Stomach smooth muscle (tissue), 2 donors: ENCODE results near the gene AQP7.
"Not testable (repeated sequence)": the region's sequence is repeated elsewhere in the genome, so short reads cannot be mapped to it uniquely, and the experiment has no call there.

Source experiments
- H3K27ac ChIP-seq: one replicate; pipeline ENCODE4 v1.7.0; 2013; ENCODE audit warnings: mild to moderate bottlenecking, low read length, inconsistent platforms
- H3K27me3 ChIP-seq, 2 donors: one replicate each; pipeline ENCODE4 v1.7.0; 2013; ENCODE audit warnings: low read length in 2 of 2; ENCODE audit not compliant: insufficient read depth in 2 of 2, control insufficient read depth in 1 of 2
- H3K36me3 ChIP-seq, 2 donors: one replicate each; pipeline ENCODE4 v1.7.0; 2013; ENCODE audit warnings: low read length in 2 of 2; ENCODE audit not compliant: control insufficient read depth in 2 of 2, insufficient read depth in 2 of 2
- H3K4me1 ChIP-seq: one replicate; pipeline ENCODE4 v1.7.0; 2013; ENCODE audit warnings: low read length; ENCODE audit not compliant: control insufficient read depth, insufficient read depth
- H3K4me3 ChIP-seq, 2 donors: one replicate each; pipeline ENCODE4 v1.7.0; 2013; ENCODE audit warnings: low read length in 2 of 2
- H3K9ac ChIP-seq, 2 donors: one replicate each; pipeline ENCODE4 v1.7.0; 2013; ENCODE audit warnings: low read length in 2 of 2, mild to moderate bottlenecking in 1 of 2
- H3K9me3 ChIP-seq, 2 donors: one replicate each; pipeline ENCODE4 v1.7.0; 2013; ENCODE audit warnings: low read length in 2 of 2; ENCODE audit not compliant: control insufficient read depth in 2 of 2
- donor health status: healthy.
- donor health status: Pancreatic carcinoma.

Gene AQP7

DNA sequence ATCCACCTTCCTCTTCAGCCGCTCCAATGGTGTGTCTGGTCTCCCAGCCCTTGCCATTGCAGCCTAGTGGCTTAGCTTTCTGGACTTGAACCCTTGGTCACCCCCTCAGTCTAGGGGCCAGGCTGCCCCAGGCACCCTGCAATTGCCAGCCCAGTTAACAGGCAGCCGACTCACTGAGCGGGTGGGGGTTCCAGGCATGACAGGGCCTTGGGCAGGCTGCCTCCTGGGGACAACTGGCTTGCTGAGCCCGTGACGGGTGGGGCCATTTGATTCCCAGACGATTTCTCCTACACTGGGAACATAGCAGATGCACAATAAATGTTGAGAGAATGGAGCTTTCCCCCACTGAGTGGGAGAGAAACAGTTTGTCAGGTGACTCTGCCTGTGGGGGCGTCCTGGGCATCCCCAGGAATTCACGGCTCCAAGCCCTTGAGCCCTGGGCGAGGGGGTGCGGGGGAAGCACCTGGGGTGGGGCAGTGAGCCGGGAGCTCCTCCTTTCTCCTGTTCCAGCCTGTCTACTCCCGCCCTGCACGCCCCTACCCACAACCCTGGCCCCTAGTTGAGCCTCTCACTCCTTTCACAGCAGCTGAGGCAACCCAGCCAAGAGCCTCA is 12.6 kb upstream of the AQP7 start:
- no peak overlapping the region for H3K9ac ChIP-seq
- H3K27me3 ChIP-seq: peaks cover 0 to 4% of the 10 kb centered on the region in 2 donors
- no peaks in the 10 kb centered on the region for H3K36me3 ChIP-seq
- no peak overlapping the region for H3K27ac ChIP-seq
- no peaks in the 10 kb centered on the region for H3K9me3 ChIP-seq
- H3K4me1 ChIP-seq: peaks cover 5% of the 10 kb centered on the region
- H3K4me3 ChIP-seq: no peak overlapping the region

DNA sequence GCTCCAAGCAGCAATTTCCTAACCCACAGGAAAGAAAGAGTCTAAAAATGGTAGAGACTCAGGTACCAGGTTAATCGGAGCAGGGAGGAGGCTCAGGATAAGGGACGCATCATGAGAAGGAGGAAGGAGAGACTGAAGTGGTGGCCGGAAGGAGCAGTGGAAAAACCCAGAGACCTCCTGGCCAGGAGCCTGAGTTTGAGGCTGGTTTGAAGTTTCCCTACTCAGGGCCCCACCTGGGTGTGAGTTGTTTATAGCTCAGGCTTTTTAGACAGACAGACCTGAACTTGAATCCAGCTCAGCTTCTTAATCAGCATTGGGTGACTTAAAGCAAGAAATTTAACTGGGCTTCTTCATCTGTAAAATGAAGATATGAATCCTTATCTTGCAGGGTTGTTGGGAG is 11.9 kb upstream of the AQP7 start:
- Histone ChIP-seq H3K9me3 (no peaks in the 10 kb centered on the region), H3K9ac (no peak overlapping the region), H3K36me3 (no peaks in the 10 kb centered on the region), H3K27me3 (peaks cover 0 to 4% of the 10 kb centered on the region in 2 donors), H3K27ac (no peak overlapping the region), H3K4me1 (peaks cover 5% of the 10 kb centered on the region), H3K4me3 (no peak overlapping the region)

DNA sequence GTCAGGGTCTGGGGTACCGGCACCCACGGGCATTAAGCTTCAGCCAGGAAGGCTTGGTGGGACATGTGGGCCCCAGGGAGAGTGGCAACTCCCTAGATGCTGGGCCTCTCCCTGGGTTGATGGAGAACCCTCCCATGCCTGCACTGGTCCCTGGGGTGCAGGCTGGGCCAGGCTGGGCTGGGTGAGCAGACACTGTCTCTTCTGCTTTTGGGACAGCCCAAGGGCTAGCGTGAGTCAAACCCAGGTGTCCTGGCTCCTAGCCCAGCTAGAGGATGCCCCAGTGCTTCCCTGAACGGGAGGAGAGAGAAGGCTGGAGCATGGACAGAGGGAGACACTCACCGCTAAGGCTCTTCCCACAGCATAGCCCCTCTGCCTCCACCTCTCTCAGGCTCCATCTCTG is 5.7 kb upstream of the AQP7 start:
- H3K36me3 ChIP-seq: no peaks in the 10 kb centered on the region
- no peak overlapping the region for H3K9ac ChIP-seq
- H3K4me1 ChIP-seq: peaks cover 4% of the 10 kb centered on the region
- H3K9me3 ChIP-seq: no peaks in the 10 kb centered on the region
- H3K4me3 ChIP-seq: no peak overlapping the region
- no peaks in the 10 kb centered on the region for H3K27me3 ChIP-seq
- no peak overlapping the region for H3K27ac ChIP-seq

GRCh38 chr9:33407061-33407460 is 4.7 kb upstream of the AQP7 start:
- H3K27ac ChIP-seq: no peak overlapping the region
- peaks cover 4% of the 10 kb centered on the region for H3K4me1 ChIP-seq
- no peak overlapping the region for H3K9ac ChIP-seq
- H3K36me3 ChIP-seq: no peaks in the 10 kb centered on the region
- H3K4me3 ChIP-seq: no peak overlapping the region
- no peaks in the 10 kb centered on the region for H3K9me3 ChIP-seq
- no peaks in the 10 kb centered on the region for H3K27me3 ChIP-seq

- Histone ChIP-seq H3K27ac (no peak overlapping the region), H3K9ac (no peak overlapping the region)
These were observed 2.5 kb upstream of the AQP7 start for GRCh38 chr9:33404788-33405362.

GRCh38 chr9:33403941-33404787 is 1.8 kb upstream of the AQP7 start:
- H3K9ac ChIP-seq: no peak overlapping the region
- no peak overlapping the region for H3K27ac ChIP-seq
- peaks cover 4% of the 10 kb centered on the region for H3K4me1 ChIP-seq
- H3K9me3 ChIP-seq: no peaks in the 10 kb centered on the region
- H3K27me3 ChIP-seq: no peaks in the 10 kb centered on the region
- no peaks in the 10 kb centered on the region for H3K36me3 ChIP-seq
- H3K4me3 ChIP-seq: no peak overlapping the region

More at GRCh38 chr9:33404788-33405362, 2.5 kb upstream of the AQP7 start:
- Histone ChIP-seq H3K9me3 (no peaks in the 10 kb centered on the region), H3K27me3 (no peaks in the 10 kb centered on the region), H3K36me3 (no peaks in the 10 kb centered on the region), H3K4me1 (peaks cover 4% of the 10 kb centered on the region), H3K4me3 (no peak overlapping the region)

DNA sequence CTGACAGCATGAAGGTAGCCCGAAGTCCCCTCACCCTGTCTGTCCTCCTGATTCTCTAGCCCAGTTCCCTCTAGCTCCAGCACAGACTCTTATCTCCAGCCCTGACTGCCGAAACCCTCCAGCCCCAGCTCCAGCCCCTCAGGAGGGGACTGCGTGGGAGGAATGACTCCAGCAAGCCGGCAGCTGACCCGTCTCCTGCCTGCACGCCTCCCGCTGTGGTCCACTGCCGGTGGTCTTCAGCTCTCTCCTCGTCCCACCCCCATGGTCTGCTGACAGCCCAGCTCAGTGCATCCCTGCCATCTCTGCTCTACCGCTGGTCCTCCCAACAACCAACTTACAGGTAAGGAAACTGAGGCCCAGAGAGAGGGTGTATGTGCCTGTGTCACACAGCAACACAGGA is 559 bp downstream of the AQP7 start:
- H3K36me3 ChIP-seq, H3K4me1 ChIP-seq, H3K9me3 ChIP-seq, H3K4me3 ChIP-seq, H3K27ac ChIP-seq, H3K27me3 ChIP-seq, H3K9ac ChIP-seq: not testable (repeated sequence)

GRCh38 chr9:33399047-33399446 is 3.3 kb downstream of the AQP7 start:
- H3K36me3 ChIP-seq, H3K9ac ChIP-seq, H3K27me3 ChIP-seq, H3K9me3 ChIP-seq, H3K4me3 ChIP-seq, H3K27ac ChIP-seq, H3K4me1 ChIP-seq: not testable (repeated sequence)

DNA sequence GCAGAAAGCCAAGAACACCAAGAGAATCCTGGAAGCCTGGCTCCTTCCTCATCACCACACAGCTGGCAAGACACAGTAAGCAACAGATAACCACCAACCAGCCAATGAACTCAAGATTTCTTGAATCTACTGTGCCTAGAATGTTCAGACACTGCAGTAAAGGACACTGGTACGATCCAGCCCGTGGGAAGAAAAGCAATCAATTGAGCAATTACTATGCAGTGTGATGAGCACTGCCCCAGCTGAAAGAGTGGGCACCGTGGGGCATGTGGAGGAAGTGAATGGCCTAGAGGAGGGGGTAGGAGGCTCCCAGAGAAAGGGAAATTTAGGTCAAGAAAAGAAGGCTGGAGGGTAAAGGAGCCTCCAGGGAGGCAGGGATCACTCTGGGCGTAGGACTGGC is 4.6 kb downstream of the AQP7 start:
- not testable (repeated sequence) for H3K9ac ChIP-seq, H3K27ac ChIP-seq, H3K36me3 ChIP-seq, H3K4me3 ChIP-seq, H3K27me3 ChIP-seq, H3K9me3 ChIP-seq, H3K4me1 ChIP-seq

- H3K4me3 ChIP-seq: not testable (repeated sequence)
These were observed 7.0 kb downstream of the AQP7 start for GRCh38 chr9:33395159-33395879.

More at GRCh38 chr9:33395159-33395879, 7.0 kb downstream of the AQP7 start:
- not testable (repeated sequence) for H3K27ac ChIP-seq, H3K36me3 ChIP-seq, H3K9me3 ChIP-seq, H3K27me3 ChIP-seq, H3K9ac ChIP-seq
- peaks cover 18% of the 10 kb centered on the region for H3K4me1 ChIP-seq
